Measurements from ENCODE around the gene FASTK. TPM values are rescaled to one million over a fixed set of nuclear protein-coding genes. Genes with fewer than 3 reads are reported as not detected.

The FASTK gene
- polyA plus RNA-seq, 1 donor (not counting 4 experiments of a cell fraction or from before 2014, with no cell fraction given): 27.2 TPM

- peaks cover 10% of the 10 kb centered on the region for H3K4me1 ChIP-seq (ENCODE audit: control insufficient read depth, extremely low read depth, insufficient read depth, low read length)
- peaks cover 5 to 9% of the 10 kb centered on the region in 2 experiments for H3K36me3 ChIP-seq (ENCODE audit: control insufficient read depth in 2 of 2, extremely low read depth in 1 of 2, insufficient read depth in 2 of 2, low read length in 2 of 2)
- no peak for FAIRE-seq
- no peak overlapping the region for H2AFZ ChIP-seq (ENCODE audit: control insufficient read depth, low read length)
- dilution Hi-C loops (cut with MboI; ENCODE audit: extremely low pct_ligation_motif_present, low sequenced_read_pairs): no loop called here
- H3K79me2 ChIP-seq (ENCODE audit: control insufficient read depth, insufficient read depth, low read length): peaks cover 92% of the 10 kb centered on the region
- peaks cover 5% of the 10 kb centered on the region for H4K20me1 ChIP-seq (ENCODE audit: control insufficient read depth, extremely low read depth, insufficient read depth, low read length)
- no peak overlapping the region for H3K27ac ChIP-seq (ENCODE audit: control insufficient read depth, insufficient read depth, low read length)
- no peaks in the 10 kb centered on the region for H3K9me1 ChIP-seq (ENCODE audit: control insufficient read depth, extremely low read depth, insufficient read depth, low read length)
- H3K9ac ChIP-seq (ENCODE audit: control insufficient read depth, extremely low read depth, insufficient read depth, low read length): no peak overlapping the region
- no peak overlapping the region for H3K4me3 ChIP-seq (ENCODE audit: control insufficient read depth in 2 of 3, extremely low read depth in 1 of 3, insufficient read depth in 2 of 3, low read depth in 1 of 3, low read length in 3 of 3)
- no peaks in the 10 kb centered on the region for H3K27me3 ChIP-seq (ENCODE audit: control insufficient read depth, extremely low read depth, insufficient read depth, low read length)
- DNase-seq (ENCODE audit: low read depth, low spot score): no peak
- H3K9me3 ChIP-seq (ENCODE audit: control insufficient read depth, low read depth, low read length): no peaks in the 10 kb centered on the region
- TF ChIP-seq EZH2 (IDR thresholded peaks at IDR 0.05; ENCODE audit: low read length): no peak
- TF ChIP-seq, protein P1, sequence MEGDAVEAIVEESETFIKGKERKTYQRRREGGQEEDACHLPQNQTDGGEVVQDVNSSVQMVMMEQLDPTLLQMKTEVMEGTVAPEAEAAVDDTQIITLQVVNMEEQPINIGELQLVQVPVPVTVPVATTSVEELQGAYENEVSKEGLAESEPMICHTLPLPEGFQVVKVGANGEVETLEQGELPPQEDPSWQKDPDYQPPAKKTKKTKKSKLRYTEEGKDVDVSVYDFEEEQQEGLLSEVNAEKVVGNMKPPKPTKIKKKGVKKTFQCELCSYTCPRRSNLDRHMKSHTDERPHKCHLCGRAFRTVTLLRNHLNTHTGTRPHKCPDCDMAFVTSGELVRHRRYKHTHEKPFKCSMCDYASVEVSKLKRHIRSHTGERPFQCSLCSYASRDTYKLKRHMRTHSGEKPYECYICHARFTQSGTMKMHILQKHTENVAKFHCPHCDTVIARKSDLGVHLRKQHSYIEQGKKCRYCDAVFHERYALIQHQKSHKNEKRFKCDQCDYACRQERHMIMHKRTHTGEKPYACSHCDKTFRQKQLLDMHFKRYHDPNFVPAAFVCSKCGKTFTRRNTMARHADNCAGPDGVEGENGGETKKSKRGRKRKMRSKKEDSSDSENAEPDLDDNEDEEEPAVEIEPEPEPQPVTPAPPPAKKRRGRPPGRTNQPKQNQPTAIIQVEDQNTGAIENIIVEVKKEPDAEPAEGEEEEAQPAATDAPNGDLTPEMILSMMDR (optimal IDR thresholded peaks at IDR 0.05 in 1 of 3, IDR thresholded peaks at IDR 0.05 in 1 of 3, conservative IDR thresholded peaks at IDR 0.05 in 1 of 3; ENCODE audit: extremely low read depth in 1 of 3, insufficient read depth in 2 of 3, low read length in 3 of 3): no peak
- no peak overlapping the region for H3K4me2 ChIP-seq (ENCODE audit: control insufficient read depth, extremely low read depth, insufficient read depth, low read depth, low read length)
These were observed 13.1 kb upstream of the FASTK start for GRCh38 chr7:151093748-151094147.

DNA sequence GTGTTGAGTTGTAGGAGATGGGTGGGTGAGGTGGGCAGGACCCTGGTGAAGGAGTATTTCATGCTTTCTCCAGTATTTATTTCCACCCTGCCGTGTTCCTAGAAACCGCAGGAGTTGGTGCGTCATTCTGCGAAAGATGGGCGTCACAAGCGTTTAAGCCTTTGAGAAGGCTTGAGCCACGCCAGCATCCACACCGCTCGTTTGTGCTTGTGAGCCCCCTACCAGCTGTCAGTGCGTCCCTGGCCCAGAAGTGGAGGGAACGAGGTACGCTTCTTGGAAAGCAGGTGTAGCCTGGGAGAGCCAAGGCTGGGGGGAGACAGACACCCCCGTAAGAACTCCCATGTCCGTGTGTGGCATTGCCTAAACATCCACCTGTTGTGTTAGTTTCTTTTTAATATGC lies 11.4 kb upstream of the FASTK start:
- H3K9me1 ChIP-seq (ENCODE audit: control insufficient read depth, extremely low read depth, insufficient read depth, low read length): no peaks in the 10 kb centered on the region
- no peak overlapping the region for H3K4me3 ChIP-seq (ENCODE audit: control insufficient read depth in 2 of 3, extremely low read depth in 1 of 3, insufficient read depth in 2 of 3, low read depth in 1 of 3, low read length in 3 of 3)
- TF ChIP-seq, protein P1 (optimal IDR thresholded peaks at IDR 0.05 in 1 of 3, IDR thresholded peaks at IDR 0.05 in 1 of 3, conservative IDR thresholded peaks at IDR 0.05 in 1 of 3; ENCODE audit: extremely low read depth in 1 of 3, insufficient read depth in 2 of 3, low read length in 3 of 3): no peak
- no peak for TF ChIP-seq EZH2 (IDR thresholded peaks at IDR 0.05; ENCODE audit: low read length)
- H3K79me2 ChIP-seq (ENCODE audit: control insufficient read depth, insufficient read depth, low read length): peaks cover 97% of the 10 kb centered on the region
- no peak overlapping the region for H3K9ac ChIP-seq (ENCODE audit: control insufficient read depth, extremely low read depth, insufficient read depth, low read length)
- H3K27ac ChIP-seq (ENCODE audit: control insufficient read depth, insufficient read depth, low read length): no peak overlapping the region
- dilution Hi-C loops (cut with MboI; ENCODE audit: extremely low pct_ligation_motif_present, low sequenced_read_pairs): no loop called here
- FAIRE-seq (no peak), DNase-seq (ENCODE audit: low read depth, low spot score) (no peak)
- no peaks in the 10 kb centered on the region for H3K27me3 ChIP-seq (ENCODE audit: control insufficient read depth, extremely low read depth, insufficient read depth, low read length)
- peaks cover 5 to 9% of the 10 kb centered on the region in 2 experiments for H3K36me3 ChIP-seq (ENCODE audit: control insufficient read depth in 2 of 2, extremely low read depth in 1 of 2, insufficient read depth in 2 of 2, low read length in 2 of 2)
- no peak overlapping the region for H3K4me2 ChIP-seq (ENCODE audit: control insufficient read depth, extremely low read depth, insufficient read depth, low read depth, low read length)
- H2AFZ ChIP-seq (ENCODE audit: control insufficient read depth, low read length): no peak overlapping the region
- no peaks in the 10 kb centered on the region for H3K9me3 ChIP-seq (ENCODE audit: control insufficient read depth, low read depth, low read length)
- H4K20me1 ChIP-seq (ENCODE audit: control insufficient read depth, extremely low read depth, insufficient read depth, low read length): peaks cover 5% of the 10 kb centered on the region
- peaks cover 21% of the 10 kb centered on the region for H3K4me1 ChIP-seq (ENCODE audit: control insufficient read depth, extremely low read depth, insufficient read depth, low read length)

All from keratinocyte (primary cell).